Transverse colon (tissue), 4 donors: ENCODE results near the gene RABGAP1.

Source experiments
- EP300 ChIP-seq: sonication (generic); formaldehyde crosslinking; IDR thresholded peaks from one replicate; pipeline ENCODE4 v1.6.1; 2017; ENCODE audit warnings: antibody characterized with exemption, low read depth
- POLR2A ChIP-seq: fragments of 450-650 bp; IDR thresholded peaks from one replicate; pipeline ENCODE4 v1.6.1; 2016; ENCODE audit warnings: antibody characterized with exemption, mild to moderate bottlenecking, moderate library complexity
- POLR2AphosphoS5 ChIP-seq, 3 donors: sonication (generic); formaldehyde crosslinking; IDR thresholded peaks; one replicate each; pipeline ENCODE4 v1.6.1; 2016; ENCODE audit warnings: antibody characterized with exemption in 3 of 3
- TF ChIP-seq, protein P1 (sequence below), 5 experiments: fragments of 200-600 bp in 3 of 5; fragments of 450-650 bp in 2 of 5; sonication (generic) in 3 of 5; IDR thresholded peaks; 1 replicate in 2 of 5; 2 replicates in 3 of 5; pipeline ENCODE4 v1.5.1; 2016 to 2017; ENCODE audit warnings: antibody characterized with exemption in 5 of 5, inconsistent platforms in 3 of 5, mild to moderate bottlenecking in 2 of 5, moderate library complexity in 1 of 5

DNA sequence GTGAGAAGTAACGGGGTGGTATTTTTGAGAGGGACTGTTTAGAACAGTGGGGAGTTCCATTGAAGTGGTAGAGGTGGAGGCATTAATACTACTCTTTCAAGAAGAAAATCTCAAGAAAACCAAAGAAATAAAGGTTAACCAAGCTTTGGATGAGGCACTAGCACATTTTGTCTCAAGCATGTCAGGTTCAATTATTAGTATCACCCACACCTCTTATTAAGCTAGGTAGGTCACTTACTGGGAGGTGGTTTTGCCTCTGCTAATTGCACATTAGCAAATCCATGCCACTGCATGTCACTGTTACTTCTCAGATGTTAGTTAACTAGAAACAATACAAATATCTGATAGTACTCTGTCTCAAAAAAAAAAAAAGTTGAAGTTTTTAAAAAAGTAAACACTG, 10.2 kb downstream of the RABGAP1 start:
- TF ChIP-seq, protein P1, sequence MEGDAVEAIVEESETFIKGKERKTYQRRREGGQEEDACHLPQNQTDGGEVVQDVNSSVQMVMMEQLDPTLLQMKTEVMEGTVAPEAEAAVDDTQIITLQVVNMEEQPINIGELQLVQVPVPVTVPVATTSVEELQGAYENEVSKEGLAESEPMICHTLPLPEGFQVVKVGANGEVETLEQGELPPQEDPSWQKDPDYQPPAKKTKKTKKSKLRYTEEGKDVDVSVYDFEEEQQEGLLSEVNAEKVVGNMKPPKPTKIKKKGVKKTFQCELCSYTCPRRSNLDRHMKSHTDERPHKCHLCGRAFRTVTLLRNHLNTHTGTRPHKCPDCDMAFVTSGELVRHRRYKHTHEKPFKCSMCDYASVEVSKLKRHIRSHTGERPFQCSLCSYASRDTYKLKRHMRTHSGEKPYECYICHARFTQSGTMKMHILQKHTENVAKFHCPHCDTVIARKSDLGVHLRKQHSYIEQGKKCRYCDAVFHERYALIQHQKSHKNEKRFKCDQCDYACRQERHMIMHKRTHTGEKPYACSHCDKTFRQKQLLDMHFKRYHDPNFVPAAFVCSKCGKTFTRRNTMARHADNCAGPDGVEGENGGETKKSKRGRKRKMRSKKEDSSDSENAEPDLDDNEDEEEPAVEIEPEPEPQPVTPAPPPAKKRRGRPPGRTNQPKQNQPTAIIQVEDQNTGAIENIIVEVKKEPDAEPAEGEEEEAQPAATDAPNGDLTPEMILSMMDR (IDR thresholded peaks at IDR 0.05) = no peak
- TF ChIP-seq POLR2A (no peak), POLR2AphosphoS5 (IDR thresholded peaks at IDR 0.05) (no peak), EP300 (no peak)
